Activated CD8-positive, alpha-beta memory T cell treated with anti-CD3 and anti-CD28 coated beads for 36 hours (primary cell): ENCODE results near the gene UBA7. TPM values are rescaled to one million over a fixed set of nuclear protein-coding genes. Genes with fewer than 3 reads are reported as not detected.
"Not testable (repeated sequence)": the region's sequence is repeated elsewhere in the genome, so short reads cannot be mapped to it uniquely, and the experiment has no call there.

Source experiments
- CTCF ChIA-PET: fragments of 350-600 bp; sonication (Branson Sonifier 250); formaldehyde crosslinking; loops from one replicate; lab custom pipeline; 2021; ENCODE audit warnings: antibody characterized with exemption; lab: Charles Lee
- POLR2A ChIA-PET: fragments of 350-600 bp; sonication (Branson Sonifier 250); formaldehyde crosslinking; loops from one replicate; lab custom pipeline; 2021; ENCODE audit warnings: antibody characterized with exemption; lab: Charles Lee
- total RNA-seq, 2 experiments: library from RNA; stranded (reverse); gene quantifications; one replicate each; pipeline ENCODE4 v1.2.3, GENCODE V29; 2021

The UBA7 gene
- total RNA-seq, 2 experiments from 2014 or later, result 41.9 to 42.2 TPM

GRCh38 chr3:49792371-49793150 lies 21.2 kb downstream of the UBA7 start:
- CTCF ChIA-PET, result no interaction called here
- POLR2A ChIA-PET, result no interaction called here

GRCh38 chr3:49791571-49791970 lies 22.2 kb downstream of the UBA7 start:
- CTCF ChIA-PET, result interaction anchor here (1.2 kb wide), 1 partner anchor 47 kb away, joined by 5 read pairs; no protein-coding TSS in a partner anchor
- POLR2A ChIA-PET, result interaction anchor here (0.5 kb wide), 1 partner anchor 95 kb away, joined by 3 read pairs; no protein-coding TSS in a partner anchor

GRCh38 chr3:49790626-49791411 lies 22.9 kb downstream of the UBA7 start:
- ChIA-PET CTCF (interaction anchor here (0.7 to 1.4 kb wide), 3 partner anchors 12 to 137 kb away, joined by 3 to 8 read pairs (median 5); partner anchors contain the start of gene INKA1), POLR2A (interaction anchor here (0.7 to 0.9 kb wide), 3 partner anchors 11 to 107 kb away, joined by 3 to 5 read pairs (median 3); no protein-coding TSS in a partner anchor)

- CTCF ChIA-PET, result interaction anchor here (1.1 to 1.3 kb wide), 2 partner anchors 15 to 249 kb away, joined by 3 to 4 read pairs; partner anchors contain the start of gene INKA1
Measured at GRCh38 chr3:49788056-49788455, 25.7 kb downstream of the UBA7 start.

GRCh38 chr3:49787536-49787935 lies 26.2 kb downstream of the UBA7 start:
- ChIA-PET CTCF (interaction anchor here (1.0 to 1.9 kb wide), 4 partner anchors 12 to 248 kb away, joined by 3 to 8 read pairs (median 4); partner anchors contain the start of genes CDHR4 and INKA1), POLR2A (no interaction called here)

More at GRCh38 chr3:49788056-49788455, 25.7 kb downstream of the UBA7 start:
- POLR2A ChIA-PET, result no interaction called here

- CTCF ChIA-PET, result interaction anchor here (1.0 to 2.0 kb wide), 4 partner anchors 12 to 248 kb away, joined by 3 to 9 read pairs (median 6); partner anchors contain the start of genes CDHR4 and INKA1
- POLR2A ChIA-PET, result no interaction called here
Measured at GRCh38 chr3:49787182-49787464, 26.6 kb downstream of the UBA7 start.

- ChIA-PET POLR2A (interaction anchor here (0.7 to 1.6 kb wide), 5 partner anchors 17 to 67 kb away, joined by 3 to 4 read pairs (median 3); partner anchors contain the start of genes AMIGO3, INKA1 and UBA7), CTCF (interaction anchor here (1.0 to 2.0 kb wide), 6 partner anchors 13 to 247 kb away, joined by 3 to 9 read pairs (median 3); partner anchors contain the start of genes CDHR4 and INKA1)
Measured at GRCh38 chr3:49786357-49787181, 27.2 kb downstream of the UBA7 start, which contains the start of gene IP6K1. Gene IP6K1 (minus strand): TSS chr3:49786542. CDS start chr3:49748040, 38,502 bp downstream.

- CTCF ChIA-PET, result interaction anchor here (1.0 to 2.0 kb wide), 4 partner anchors 13 to 56 kb away, joined by 3 to 9 read pairs (median 6); partner anchors contain the start of gene INKA1
- POLR2A ChIA-PET, result interaction anchor here (0.7 to 1.6 kb wide), 5 partner anchors 18 to 66 kb away, joined by 3 to 4 read pairs (median 3); partner anchors contain the start of genes AMIGO3, INKA1 and UBA7
Measured at GRCh38 chr3:49785565-49786356, 28.0 kb downstream of the UBA7 start.

GRCh38 chr3:49782277-49782676 lies 31.5 kb downstream of the UBA7 start:
- CTCF ChIA-PET, result interaction anchor here (0.8 to 1.6 kb wide), 2 partner anchors 19 to 20 kb away, joined by 4 to 5 read pairs; partner anchors contain the start of gene INKA1
- POLR2A ChIA-PET, result not testable (repeated sequence)

- POLR2A ChIA-PET, result interaction anchor here (0.6 kb wide), 1 partner anchor 57 kb away, joined by 6 read pairs; no protein-coding TSS in a partner anchor
- CTCF ChIA-PET, result interaction anchor here (0.8 kb wide), 1 partner anchor 21 kb away, joined by 4 read pairs; the partner anchor contains the start of gene INKA1
Measured at GRCh38 chr3:49781415-49782199, 32.1 kb downstream of the UBA7 start.

- CTCF ChIA-PET, POLR2A ChIA-PET: not testable (repeated sequence)
Measured at GRCh38 chr3:49780975-49781365, 32.8 kb downstream of the UBA7 start.

GRCh38 chr3:49780080-49780974 lies 33.4 kb downstream of the UBA7 start:
- CTCF ChIA-PET, result interaction anchor here (0.9 kb wide), 1 partner anchor 23 kb away, joined by 4 read pairs; no protein-coding TSS in a partner anchor
- POLR2A ChIA-PET, result interaction anchor here (0.6 kb wide), 1 partner anchor 11 kb away, joined by 3 read pairs; no protein-coding TSS in a partner anchor

GRCh38 chr3:49779358-49780079 lies 34.2 kb downstream of the UBA7 start:
- CTCF ChIA-PET, result interaction anchor here (0.9 kb wide), 1 partner anchor 24 kb away, joined by 4 read pairs; no protein-coding TSS in a partner anchor
- POLR2A ChIA-PET, result interaction anchor here (0.6 kb wide), 1 partner anchor 10 kb away, joined by 3 read pairs; no protein-coding TSS in a partner anchor

- CTCF ChIA-PET, POLR2A ChIA-PET: not testable (repeated sequence)
Measured at GRCh38 chr3:49776101-49776500, 37.7 kb downstream of the UBA7 start.

- ChIA-PET CTCF (no interaction called here), POLR2A (no interaction called here)
Measured at GRCh38 chr3:49775538-49775937, 38.2 kb downstream of the UBA7 start.
